ENCODE measurements around the gene TCFL5.

TCFL5 gene

DNA sequence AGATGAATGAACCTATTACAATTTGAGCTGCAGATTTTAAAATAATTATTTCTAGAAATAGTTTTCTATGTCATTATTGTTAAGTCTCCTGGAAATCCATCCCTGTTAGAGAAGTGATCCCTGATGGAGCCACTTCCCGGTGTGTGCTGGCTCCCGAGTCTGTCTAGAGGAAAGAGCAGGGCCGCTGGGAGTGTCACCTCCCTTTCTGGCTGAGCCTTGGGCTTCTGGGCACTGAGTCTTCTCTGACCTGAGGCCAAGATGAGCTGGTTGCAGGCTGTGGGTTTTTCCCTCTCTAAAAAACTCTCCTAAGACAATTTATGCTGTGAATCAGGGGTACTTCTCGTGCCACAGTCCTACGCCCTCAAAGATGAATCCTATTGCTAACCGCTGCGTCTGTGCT, 28.8 kb upstream of the TCFL5 start:
- H3K4ac ChIP-seq (ENCODE audit: low read depth in 1 of 2, low read length in 2 of 2), result no peak overlapping the region
- 97% methylated on average over 7 of the region's 7 CpGs for WGBS
- DNase-seq, result no peak
- H3K4me2 ChIP-seq (ENCODE audit: low read length, poor library complexity, severe bottlenecking), result no peak overlapping the region
- peaks cover 23% of the 10 kb centered on the region for H3K4me1 ChIP-seq (ENCODE audit: control insufficient read depth, insufficient read depth, low read depth, low read length)
- no peak overlapping the region for H3K9ac ChIP-seq (ENCODE audit: low read length)
- H3K14ac ChIP-seq (ENCODE audit: low read length in 2 of 2), result no peak overlapping the region
- no peak overlapping the region for H3K27ac ChIP-seq (ENCODE audit: low read length, poor library complexity, severe bottlenecking)
- no peaks in the 10 kb centered on the region for H3K27me3 ChIP-seq (ENCODE audit: control insufficient read depth in 1 of 2, insufficient read depth in 1 of 2, low read length in 2 of 2)
- peaks cover 30% of the 10 kb centered on the region for H3K79me1 ChIP-seq (replicated peaks; ENCODE audit: low read length, poor library complexity, severe bottlenecking)
- H2AFZ ChIP-seq (ENCODE audit: low read depth, low read length), result no peak overlapping the region
- no peak overlapping the region for H3K4me3 ChIP-seq (ENCODE audit: insufficient read depth in 1 of 2, low read depth in 1 of 2, low read length in 2 of 2)
- H2BK5ac ChIP-seq (ENCODE audit: low read depth, low read length, poor library complexity, severe bottlenecking), result no peak overlapping the region
- no peaks in the 10 kb centered on the region for H3K9me3 ChIP-seq (ENCODE audit: control insufficient read depth, low read length)
- H3K18ac ChIP-seq (ENCODE audit: low read depth in 1 of 2, low read length in 2 of 2), result no peak overlapping the region
- H2BK12ac ChIP-seq (ENCODE audit: low read length in 2 of 2), result no peak overlapping the region
- H2BK15ac ChIP-seq (ENCODE audit: low read depth, poor library complexity, severe bottlenecking), result no peak overlapping the region
- H4K8ac ChIP-seq (ENCODE audit: low read length), result no peak overlapping the region
- H4K91ac ChIP-seq (ENCODE audit: low read length), result no peak overlapping the region
- peaks cover 79 to 100% of the 10 kb centered on the region in 2 experiments for H3K36me3 ChIP-seq (ENCODE audit: control insufficient read depth in 1 of 2, insufficient read depth in 2 of 2, low read depth in 1 of 2, low read length in 2 of 2)
- H2BK120ac ChIP-seq (ENCODE audit: low read depth, low read length), result no peak overlapping the region
- no peak overlapping the region for H2AK5ac ChIP-seq (ENCODE audit: low read length, severe bottlenecking)
- H3K23ac ChIP-seq (ENCODE audit: low read length in 2 of 2), result no peak overlapping the region

DNA sequence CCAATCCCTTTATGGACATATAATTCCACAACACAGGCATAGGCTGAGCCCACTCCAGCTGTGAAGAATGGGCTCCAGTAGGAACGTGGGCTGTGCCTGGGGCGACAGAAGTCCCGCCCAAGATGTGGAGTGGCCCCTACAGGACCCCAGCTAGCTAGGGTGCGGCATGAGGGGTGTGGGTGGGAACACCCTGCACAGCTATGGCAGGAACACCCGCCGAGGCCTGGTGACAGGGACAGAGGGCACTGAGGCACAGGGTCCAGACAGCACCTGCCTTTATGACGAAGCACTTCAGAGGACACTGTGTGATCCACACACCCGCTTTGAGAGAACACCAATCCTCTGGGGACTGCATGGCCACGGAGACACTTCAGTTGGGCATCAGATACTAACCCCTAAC, 28.2 kb upstream of the TCFL5 start:
- peaks cover 26% of the 10 kb centered on the region for H3K4me1 ChIP-seq (ENCODE audit: control insufficient read depth, insufficient read depth, low read depth, low read length)
- 96% methylated on average over 9 of the region's 9 CpGs for WGBS

DNA sequence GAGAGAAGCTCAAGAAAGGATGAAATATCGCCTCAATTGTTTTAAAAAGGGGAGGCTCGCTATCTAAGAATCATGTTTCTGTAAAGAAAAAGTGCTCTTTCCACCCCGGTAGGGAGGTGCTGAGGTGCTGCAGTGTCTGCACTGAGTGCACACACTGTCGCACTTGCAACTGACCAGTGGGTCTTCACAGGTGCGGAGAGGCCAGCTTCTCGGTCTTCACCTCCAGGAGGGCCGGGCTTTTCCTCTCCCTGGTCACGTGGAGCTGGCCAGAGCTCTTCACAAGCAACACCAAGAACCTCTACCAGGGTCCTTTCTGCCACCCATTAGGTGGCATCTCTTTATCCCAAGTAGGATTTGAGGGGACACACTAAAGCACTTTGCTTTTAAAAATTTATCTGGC, 27.8 kb upstream of the TCFL5 start:
- Histone ChIP-seq H3K4me2 (ENCODE audit: low read length, poor library complexity, severe bottlenecking) (no peak overlapping the region), H3K23ac (ENCODE audit: low read length in 2 of 2) (no peak overlapping the region), H3K14ac (ENCODE audit: low read length in 2 of 2) (no peak overlapping the region), H4K91ac (ENCODE audit: low read length) (no peak overlapping the region), H3K18ac (ENCODE audit: low read depth in 1 of 2, low read length in 2 of 2) (no peak overlapping the region), H3K4ac (ENCODE audit: low read depth in 1 of 2, low read length in 2 of 2) (no peak overlapping the region), H3K27me3 (ENCODE audit: control insufficient read depth in 1 of 2, insufficient read depth in 1 of 2, low read length in 2 of 2) (no peaks in the 10 kb centered on the region), H2BK12ac (ENCODE audit: low read length in 2 of 2) (no peak overlapping the region), H3K9me3 (ENCODE audit: control insufficient read depth, low read length) (no peaks in the 10 kb centered on the region), H3K79me1 (replicated peaks; ENCODE audit: low read length, poor library complexity, severe bottlenecking) (peaks cover 31% of the 10 kb centered on the region), H3K4me1 (ENCODE audit: control insufficient read depth, insufficient read depth, low read depth, low read length) (peaks cover 30% of the 10 kb centered on the region), H2AFZ (ENCODE audit: low read depth, low read length) (no peak overlapping the region), H2BK120ac (ENCODE audit: low read depth, low read length) (no peak overlapping the region), H3K36me3 (ENCODE audit: control insufficient read depth in 1 of 2, insufficient read depth in 2 of 2, low read depth in 1 of 2, low read length in 2 of 2) (peaks cover 77 to 94% of the 10 kb centered on the region in 2 experiments), H2BK5ac (ENCODE audit: low read depth, low read length, poor library complexity, severe bottlenecking) (no peak overlapping the region), H4K8ac (ENCODE audit: low read length) (no peak overlapping the region), H2AK5ac (ENCODE audit: low read length, severe bottlenecking) (no peak overlapping the region), H3K27ac (ENCODE audit: low read length, poor library complexity, severe bottlenecking) (no peak overlapping the region), H2BK15ac (ENCODE audit: low read depth, poor library complexity, severe bottlenecking) (no peak overlapping the region), H3K4me3 (ENCODE audit: insufficient read depth in 1 of 2, low read depth in 1 of 2, low read length in 2 of 2) (no peak overlapping the region), H3K9ac (ENCODE audit: low read length) (no peak overlapping the region)
- DNase-seq, result no peak
- WGBS, result 96% methylated on average over 8 of the region's 8 CpGs

More for the DNA sequence above, 28.2 kb upstream of the TCFL5 start:
- Histone ChIP-seq H3K27me3 (ENCODE audit: control insufficient read depth in 1 of 2, insufficient read depth in 1 of 2, low read length in 2 of 2) (no peaks in the 10 kb centered on the region), H3K4me3 (ENCODE audit: insufficient read depth in 1 of 2, low read depth in 1 of 2, low read length in 2 of 2) (no peak overlapping the region), H4K8ac (ENCODE audit: low read length) (no peak overlapping the region), H3K23ac (ENCODE audit: low read length in 2 of 2) (no peak overlapping the region), H3K4me2 (ENCODE audit: low read length, poor library complexity, severe bottlenecking) (no peak overlapping the region), H4K91ac (ENCODE audit: low read length) (no peak overlapping the region), H2BK5ac (ENCODE audit: low read depth, low read length, poor library complexity, severe bottlenecking) (no peak overlapping the region), H2AK5ac (ENCODE audit: low read length, severe bottlenecking) (no peak overlapping the region), H3K9me3 (ENCODE audit: control insufficient read depth, low read length) (no peaks in the 10 kb centered on the region), H3K18ac (ENCODE audit: low read depth in 1 of 2, low read length in 2 of 2) (no peak overlapping the region), H3K27ac (ENCODE audit: low read length, poor library complexity, severe bottlenecking) (no peak overlapping the region), H3K36me3 (ENCODE audit: control insufficient read depth in 1 of 2, insufficient read depth in 2 of 2, low read depth in 1 of 2, low read length in 2 of 2) (peaks cover 80 to 98% of the 10 kb centered on the region in 2 experiments), H2BK12ac (ENCODE audit: low read length in 2 of 2) (no peak overlapping the region), H3K4ac (ENCODE audit: low read depth in 1 of 2, low read length in 2 of 2) (no peak overlapping the region), H3K79me1 (replicated peaks; ENCODE audit: low read length, poor library complexity, severe bottlenecking) (peaks cover 30% of the 10 kb centered on the region), H2AFZ (ENCODE audit: low read depth, low read length) (no peak overlapping the region), H2BK120ac (ENCODE audit: low read depth, low read length) (no peak overlapping the region), H2BK15ac (ENCODE audit: low read depth, poor library complexity, severe bottlenecking) (no peak overlapping the region), H3K14ac (ENCODE audit: low read length in 2 of 2) (no peak overlapping the region), H3K9ac (ENCODE audit: low read length) (no peak overlapping the region)
- DNase-seq, result no peak

DNA sequence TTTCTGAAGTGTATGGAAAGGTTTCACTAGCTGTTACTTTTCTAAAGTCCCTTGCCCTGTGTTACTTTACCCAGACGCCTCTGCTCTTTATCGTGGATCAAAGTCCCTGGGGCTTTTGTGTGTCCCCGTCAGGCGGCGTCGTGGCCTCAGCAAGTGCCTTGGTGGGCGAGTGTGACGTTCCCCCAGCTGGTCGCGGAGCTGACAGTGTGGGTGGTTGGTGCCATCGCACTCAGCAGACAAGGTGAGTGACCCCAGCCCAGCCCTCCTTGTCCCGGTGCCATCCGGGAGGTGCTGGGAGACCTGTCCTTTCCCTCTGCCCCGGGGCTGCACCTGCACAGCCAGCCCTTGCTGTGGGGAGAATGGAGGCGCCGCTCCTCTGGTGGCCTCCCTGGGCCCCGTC, 27.3 kb upstream of the TCFL5 start:
- 97% methylated on average over 17 of the region's 17 CpGs for WGBS
- Histone ChIP-seq H3K23ac (ENCODE audit: low read length in 2 of 2) (no peak overlapping the region), H2AFZ (ENCODE audit: low read depth, low read length) (no peak overlapping the region), H3K4me2 (ENCODE audit: low read length, poor library complexity, severe bottlenecking) (no peak overlapping the region), H3K4ac (ENCODE audit: low read depth in 1 of 2, low read length in 2 of 2) (no peak overlapping the region), H3K9ac (ENCODE audit: low read length) (no peak overlapping the region), H3K9me3 (ENCODE audit: control insufficient read depth, low read length) (no peaks in the 10 kb centered on the region), H4K8ac (ENCODE audit: low read length) (no peak overlapping the region), H2BK15ac (ENCODE audit: low read depth, poor library complexity, severe bottlenecking) (no peak overlapping the region), H2BK12ac (ENCODE audit: low read length in 2 of 2) (no peak overlapping the region), H3K36me3 (ENCODE audit: control insufficient read depth in 1 of 2, insufficient read depth in 2 of 2, low read depth in 1 of 2, low read length in 2 of 2) (peaks cover 72 to 89% of the 10 kb centered on the region in 2 experiments), H2AK5ac (ENCODE audit: low read length, severe bottlenecking) (no peak overlapping the region), H2BK120ac (ENCODE audit: low read depth, low read length) (no peak overlapping the region), H3K27ac (ENCODE audit: low read length, poor library complexity, severe bottlenecking) (no peak overlapping the region), H3K79me1 (replicated peaks; ENCODE audit: low read length, poor library complexity, severe bottlenecking) (peaks cover 27% of the 10 kb centered on the region), H3K18ac (ENCODE audit: low read depth in 1 of 2, low read length in 2 of 2) (no peak overlapping the region), H3K14ac (ENCODE audit: low read length in 2 of 2) (no peak overlapping the region), H4K91ac (ENCODE audit: low read length) (no peak overlapping the region), H3K4me3 (ENCODE audit: insufficient read depth in 1 of 2, low read depth in 1 of 2, low read length in 2 of 2) (no peak overlapping the region), H3K4me1 (ENCODE audit: control insufficient read depth, insufficient read depth, low read depth, low read length) (peaks cover 30% of the 10 kb centered on the region), H3K27me3 (ENCODE audit: control insufficient read depth in 1 of 2, insufficient read depth in 1 of 2, low read length in 2 of 2) (no peaks in the 10 kb centered on the region), H2BK5ac (ENCODE audit: low read depth, low read length, poor library complexity, severe bottlenecking) (no peak overlapping the region)
- DNase-seq, result no peak

Measured in mesenchymal stem cell (in vitro differentiated cells and primary cell).